Embryonic facial prominence (tissue), 1 donor: ENCODE measurements around the gene MRPL34.
A peak's percentile ranks its signal among the peaks of the same experiment; 100 is the strongest.
"Not testable (repeated sequence)": the region's sequence is repeated elsewhere in the genome, so short reads cannot be mapped to it uniquely, and the experiment has no call there.

ENCODE experiments used
- DNase-seq: peaks from one replicate; pipeline ENCODE4 v3.0.0-alpha.2; 2016; ENCODE audit errors: extremely low spot score

The MRPL34 gene

DNA sequence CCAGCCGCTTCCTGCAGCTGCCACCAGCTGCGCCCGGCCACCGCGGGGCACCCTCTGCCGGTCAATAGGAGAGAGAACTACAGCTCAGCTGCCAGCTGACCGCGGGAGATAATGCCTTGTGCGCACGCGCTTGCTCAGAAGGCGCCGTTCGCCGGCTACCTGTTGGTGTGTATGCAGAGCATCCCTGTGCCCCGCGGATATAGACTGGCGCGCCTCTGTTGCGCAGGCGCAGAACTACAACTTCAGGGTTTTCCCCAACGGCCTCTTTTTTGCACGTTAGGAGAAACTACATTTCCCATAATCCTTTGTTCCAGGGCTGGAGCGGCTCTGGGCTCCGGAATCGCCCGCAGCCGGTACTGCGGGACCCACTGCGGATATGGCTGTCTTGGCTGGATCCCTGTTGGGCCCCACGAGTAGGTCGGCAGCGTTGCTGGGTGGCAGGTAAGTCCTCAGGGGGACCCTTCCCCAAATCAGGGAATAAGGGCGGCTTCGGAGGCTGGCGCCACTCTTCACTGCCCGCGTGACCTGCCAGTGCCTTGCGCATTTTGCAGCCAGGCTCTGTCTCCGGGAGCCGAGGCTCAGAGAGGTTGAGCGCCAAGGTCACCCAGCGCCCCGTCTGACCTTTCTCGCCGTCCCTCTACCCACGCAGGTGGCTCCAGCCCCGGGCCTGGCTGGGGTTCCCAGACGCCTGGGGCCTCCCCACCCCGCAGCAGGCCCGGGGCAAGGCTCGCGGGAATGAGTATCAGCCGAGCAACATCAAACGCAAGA is at the start of gene MRPL34:
MRPL34 (plus strand) TSS at position 356 of the 768 bp plus-strand sequence; CDS start at position 377, 21 bp downstream.
- DNase-seq = peak; percentile 92

DNA sequence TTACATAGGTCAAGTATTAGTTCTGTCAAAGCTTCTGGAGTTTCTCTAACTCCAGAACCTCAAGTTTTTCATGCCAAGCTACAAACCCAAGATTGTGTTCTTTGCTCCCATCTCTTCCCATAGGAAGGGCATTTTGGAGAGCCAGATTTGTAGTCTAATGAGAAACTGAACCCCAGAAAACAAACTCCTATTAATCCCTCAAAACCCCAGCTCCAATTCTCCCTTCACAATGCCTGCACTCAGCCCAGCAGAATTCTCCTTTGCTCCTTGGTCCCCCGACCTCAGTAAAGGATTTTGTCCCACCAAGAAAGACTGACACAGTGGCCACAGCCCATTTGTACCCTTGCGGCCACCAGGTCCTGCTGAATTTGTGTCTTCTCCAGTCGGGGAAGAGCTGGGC is 49.5 kb upstream of the MRPL34 start:
- DNase-seq = no peak

DNA sequence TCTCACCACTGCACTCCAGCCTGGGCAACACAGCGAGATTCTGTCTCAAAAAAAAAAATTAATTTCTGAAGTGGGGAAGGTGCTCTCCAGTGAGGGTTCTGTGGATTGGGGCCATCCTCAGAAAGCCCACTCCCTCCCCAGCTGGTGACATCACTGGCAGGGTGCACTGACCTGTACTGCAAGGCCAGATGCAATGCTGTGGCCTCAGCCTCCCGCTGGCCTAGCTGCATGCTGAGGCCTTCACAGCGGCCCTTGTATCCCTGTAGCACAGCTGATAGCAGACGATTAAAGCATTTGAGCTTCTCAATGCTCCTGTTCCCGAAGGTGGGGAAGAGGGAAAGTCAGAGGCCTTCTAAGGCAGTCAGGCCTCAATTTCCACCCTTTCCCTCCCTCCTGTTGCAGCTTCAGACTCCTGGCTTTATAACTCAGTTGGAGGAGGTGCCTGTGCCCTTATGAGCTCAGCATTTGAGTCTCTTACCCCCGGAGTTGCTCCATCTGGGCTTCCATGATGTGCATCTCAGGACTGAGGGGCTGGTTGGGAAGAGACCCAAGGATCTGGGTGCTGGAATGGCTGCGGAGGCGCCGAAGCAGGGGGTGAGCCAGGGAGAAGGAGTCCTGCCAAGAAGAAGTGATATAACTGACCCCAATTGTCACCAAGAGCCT is 46.4 kb upstream of the MRPL34 start:
- no peak for DNase-seq

DNA sequence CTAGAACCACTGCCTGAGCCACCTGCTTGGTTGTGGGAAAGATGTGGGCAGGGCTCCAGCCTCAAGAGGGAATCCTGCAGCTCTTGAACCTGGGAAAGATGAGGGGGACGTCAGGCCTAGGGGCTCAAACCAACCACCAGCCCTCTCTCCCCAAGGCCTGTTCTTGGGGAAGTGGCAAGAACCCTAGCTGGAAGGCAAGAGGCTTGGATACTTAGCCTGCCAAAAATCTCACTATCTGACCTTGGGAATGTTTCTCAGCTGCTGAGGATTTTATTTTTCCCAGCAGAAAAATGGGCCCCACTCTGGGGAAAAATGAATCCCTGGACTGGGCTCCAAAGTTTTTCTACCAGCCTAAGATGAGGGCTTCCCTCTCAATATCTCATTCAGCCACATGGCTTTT is 45.7 kb upstream of the MRPL34 start:
- DNase-seq = no peak

DNA sequence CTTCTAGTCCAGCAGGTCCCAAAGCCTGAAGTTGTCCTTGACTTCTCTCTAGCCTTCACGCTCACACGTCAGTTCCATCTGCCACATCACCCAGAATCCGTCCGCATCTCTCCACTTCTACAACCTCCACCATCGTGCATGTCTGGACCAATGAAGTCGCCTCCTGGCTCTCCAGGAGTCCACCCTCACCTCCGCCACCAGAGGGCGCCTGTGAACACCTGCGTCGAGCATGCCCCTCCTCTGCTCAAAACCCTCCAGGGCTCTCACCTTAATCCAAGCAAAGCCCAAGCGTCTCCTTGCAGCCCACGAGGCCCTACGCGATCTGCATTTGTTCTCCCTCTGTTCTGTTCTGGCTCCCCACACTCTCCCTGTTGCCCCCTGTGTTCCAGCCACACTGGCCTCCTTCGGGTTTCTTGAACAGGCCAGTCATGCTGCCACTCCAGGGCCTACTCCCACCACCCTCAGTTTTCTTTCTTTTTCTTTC is 44.8 kb upstream of the MRPL34 start:
- DNase-seq = no peak

DNA sequence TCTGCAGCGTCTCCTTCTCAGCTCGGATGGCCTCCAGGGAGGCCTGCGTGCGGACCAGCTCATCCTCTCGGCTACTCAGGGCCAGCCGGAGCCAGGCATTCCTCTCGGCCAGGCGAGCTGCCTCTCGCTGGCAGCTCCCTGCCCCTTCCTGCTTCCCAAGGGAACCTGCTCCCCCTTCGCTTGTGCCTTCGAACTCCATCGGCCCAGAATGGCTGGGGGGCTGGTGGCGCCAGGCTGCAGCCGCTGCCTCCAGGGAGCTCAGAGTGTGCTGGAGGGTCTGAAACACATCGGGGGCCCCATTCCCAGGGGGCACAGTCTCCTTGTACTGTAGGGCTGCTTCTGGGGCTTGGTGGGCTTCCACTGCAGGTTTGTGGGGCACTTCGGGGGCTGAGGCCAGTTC is 43.1 kb upstream of the MRPL34 start:
- no peak for DNase-seq

DNA sequence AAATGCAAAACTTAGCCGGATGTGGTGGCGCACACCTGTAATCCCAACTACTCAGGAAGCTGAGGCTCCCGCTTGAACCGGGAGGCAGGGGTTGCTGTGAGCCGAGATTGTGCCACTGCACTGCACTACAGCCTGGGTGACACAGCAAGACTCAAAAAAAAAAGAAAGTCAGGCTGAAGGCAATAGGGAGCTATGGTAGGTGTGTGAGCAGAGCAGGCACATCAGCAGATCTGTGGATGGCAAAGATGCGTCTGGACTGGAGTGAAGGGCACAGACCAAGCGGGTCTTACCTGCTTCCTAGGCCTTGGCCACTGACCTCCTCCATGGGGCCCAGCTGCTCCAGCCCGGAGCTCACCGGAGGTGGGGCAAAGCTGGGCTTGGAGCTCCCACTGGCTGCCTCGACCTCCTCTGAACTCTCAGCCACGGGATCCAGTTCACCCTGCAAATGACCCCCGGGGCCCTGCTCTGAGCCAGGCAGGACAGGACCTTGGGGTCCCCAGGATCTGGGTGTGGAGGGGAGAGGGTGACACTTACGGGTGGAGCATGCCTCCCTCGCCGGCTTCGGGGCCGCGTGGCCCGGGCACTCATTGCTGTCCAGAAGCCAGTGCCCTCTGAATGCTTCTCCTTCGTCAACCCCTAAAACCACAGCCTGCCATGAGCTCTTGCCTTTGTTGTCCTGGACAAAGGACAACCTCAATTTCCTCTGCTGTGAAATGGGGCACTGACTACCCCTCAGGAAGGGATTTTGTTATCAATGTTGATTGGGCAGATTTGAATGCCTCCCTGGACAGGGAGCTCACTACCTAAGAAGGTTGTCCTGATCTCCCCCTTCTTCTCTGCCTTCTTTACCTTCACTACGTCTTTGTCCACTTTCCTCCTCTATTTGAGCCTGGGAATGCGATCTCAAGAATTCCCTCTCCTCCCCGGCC is 41.7 kb upstream of the MRPL34 start:
- no peak for DNase-seq

DNA sequence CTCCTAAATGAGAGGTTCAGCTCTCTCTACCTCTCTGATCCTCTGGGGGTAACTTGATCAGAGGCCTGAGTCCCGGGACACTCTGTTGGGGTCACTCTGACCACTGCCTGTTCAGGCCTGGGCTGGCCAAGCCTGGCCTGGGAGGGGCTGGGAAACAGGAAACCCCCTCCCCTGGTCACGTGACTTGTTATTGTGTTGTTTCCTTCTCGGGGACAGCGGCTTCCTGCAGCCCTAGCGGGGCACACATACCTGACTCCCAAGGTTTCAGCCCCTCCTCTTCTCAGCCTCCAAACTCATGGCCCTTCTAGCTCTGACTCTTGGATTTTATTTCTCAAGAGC is 41.1 kb upstream of the MRPL34 start, which contains the start of gene USHBP1:
USHBP1 (minus strand) TSS at position 105 of the 339 bp plus-strand sequence. CDS start 446 bp downstream, outside the sequence.
- no peak for DNase-seq

DNA sequence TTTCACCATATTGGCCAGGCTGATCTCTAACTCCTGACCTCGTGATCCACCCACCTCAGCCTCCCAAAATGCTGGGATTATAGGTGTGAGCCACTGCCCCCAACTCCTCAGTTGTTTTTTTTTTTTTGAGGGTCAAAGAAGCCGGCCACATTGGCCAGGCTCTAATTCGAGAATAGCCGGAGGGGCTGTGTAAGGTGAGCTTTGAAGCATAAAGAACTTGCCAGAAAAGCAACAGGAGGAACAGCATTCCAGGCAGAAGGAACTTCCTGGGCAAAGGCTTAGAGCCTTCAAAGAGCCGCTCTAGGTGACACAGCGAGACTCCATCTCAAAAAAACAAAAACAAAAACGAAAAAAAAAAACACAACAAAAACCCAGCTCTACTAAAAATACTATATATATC is 39.6 kb upstream of the MRPL34 start:
- no peak for DNase-seq

DNA sequence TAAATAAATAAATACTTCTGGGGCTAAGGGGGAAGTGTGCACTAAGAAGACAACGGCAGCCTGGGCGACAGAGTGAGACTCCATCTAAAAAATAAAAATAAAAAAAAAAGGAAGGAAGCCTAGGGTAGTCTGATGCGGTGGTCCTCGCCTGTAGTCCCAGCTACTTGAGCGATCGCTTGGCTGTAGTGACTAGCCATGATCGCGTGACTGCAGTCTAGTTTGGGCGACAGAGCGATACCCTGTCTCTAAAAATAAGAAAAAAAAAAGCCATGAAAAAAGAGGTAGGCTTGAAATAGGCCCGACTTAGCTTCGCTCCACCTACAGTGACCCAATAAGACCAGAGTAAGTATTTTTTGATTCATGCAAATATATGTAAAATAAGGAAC is 39.1 kb upstream of the MRPL34 start:
- no peak for DNase-seq

DNA sequence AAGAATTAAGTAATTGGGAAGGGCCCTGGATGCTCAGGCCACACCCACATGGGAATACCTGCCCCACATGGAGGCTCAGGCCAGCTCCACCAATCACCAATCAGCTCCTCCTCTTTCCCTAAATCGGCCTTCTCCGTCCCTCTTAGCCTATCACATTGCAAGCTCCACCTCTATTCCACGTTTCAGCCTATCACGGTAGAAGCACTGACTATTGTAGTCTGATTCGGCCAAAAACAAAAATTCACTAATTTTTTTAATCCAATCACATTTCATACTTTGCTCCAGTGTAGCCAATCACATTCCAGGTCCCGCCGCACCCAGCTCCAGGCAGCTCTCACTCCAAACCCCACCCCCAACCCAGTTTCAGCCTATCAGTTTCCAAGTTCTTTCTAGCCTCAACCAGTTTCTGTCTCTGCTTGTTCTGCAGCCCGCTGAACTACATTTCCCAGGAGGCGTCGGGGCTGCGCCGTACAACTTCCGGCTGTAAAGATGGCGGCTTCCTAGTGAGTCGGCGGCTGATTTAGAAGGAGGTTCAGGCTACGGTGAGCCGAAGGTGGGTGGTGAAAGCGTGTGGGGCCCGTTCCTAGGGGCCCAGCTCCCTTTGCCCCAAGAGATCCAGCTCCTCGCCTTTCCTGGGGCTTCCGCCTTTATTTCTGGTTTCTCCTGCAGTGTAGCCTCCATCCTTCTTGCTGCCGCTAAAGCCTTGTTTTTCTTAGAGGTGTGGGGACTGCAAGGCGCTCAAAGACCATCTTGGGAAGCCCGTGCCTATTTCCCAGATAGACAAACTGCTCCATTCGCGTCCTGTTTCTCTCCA is 38.5 kb upstream of the MRPL34 start, which contains the start of gene BABAM1:
BABAM1 (plus strand) TSS at position 469 of the 814 bp plus-strand sequence. CDS start 1,364 bp downstream, outside the sequence.
- DNase-seq = peak; percentile 96

DNA sequence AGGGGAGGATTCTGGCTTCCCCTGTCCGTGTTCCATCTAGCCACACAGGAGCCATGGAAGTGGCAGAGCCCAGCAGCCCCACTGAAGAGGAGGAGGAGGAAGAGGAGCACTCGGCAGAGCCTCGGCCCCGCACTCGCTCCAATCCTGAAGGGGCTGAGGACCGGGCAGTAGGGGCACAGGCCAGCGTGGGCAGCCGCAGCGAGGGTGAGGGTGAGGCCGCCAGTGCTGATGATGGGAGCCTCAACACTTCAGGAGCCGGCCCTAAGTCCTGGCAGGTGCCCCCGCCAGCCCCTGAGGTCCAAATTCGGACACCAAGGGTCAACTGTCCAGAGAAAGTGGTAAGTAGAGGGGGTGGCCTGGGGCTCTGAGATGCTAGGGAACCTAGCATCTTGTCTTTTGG is 36.9 kb upstream of the MRPL34 start:
- no peak for DNase-seq

DNA sequence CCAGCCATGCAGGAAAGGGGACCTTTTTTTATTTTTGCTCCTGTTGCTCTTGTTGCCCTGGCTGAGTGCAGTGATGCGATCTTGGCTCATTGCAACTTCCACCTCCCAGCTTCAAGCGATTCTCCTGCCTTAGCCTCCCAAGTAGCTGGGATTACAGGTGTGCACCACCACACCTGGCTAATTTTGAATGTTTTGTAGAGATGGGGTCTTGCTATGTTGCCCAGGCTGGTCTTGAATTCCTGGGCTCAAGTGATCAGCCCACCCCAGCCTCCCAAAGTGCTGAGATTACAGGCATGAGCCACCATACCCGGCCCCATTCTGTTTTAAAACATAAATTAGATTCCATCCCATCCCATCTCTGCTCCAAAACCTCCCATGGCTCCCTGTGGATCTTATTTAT is 30.8 kb upstream of the MRPL34 start:
- not testable (repeated sequence) for DNase-seq

DNA sequence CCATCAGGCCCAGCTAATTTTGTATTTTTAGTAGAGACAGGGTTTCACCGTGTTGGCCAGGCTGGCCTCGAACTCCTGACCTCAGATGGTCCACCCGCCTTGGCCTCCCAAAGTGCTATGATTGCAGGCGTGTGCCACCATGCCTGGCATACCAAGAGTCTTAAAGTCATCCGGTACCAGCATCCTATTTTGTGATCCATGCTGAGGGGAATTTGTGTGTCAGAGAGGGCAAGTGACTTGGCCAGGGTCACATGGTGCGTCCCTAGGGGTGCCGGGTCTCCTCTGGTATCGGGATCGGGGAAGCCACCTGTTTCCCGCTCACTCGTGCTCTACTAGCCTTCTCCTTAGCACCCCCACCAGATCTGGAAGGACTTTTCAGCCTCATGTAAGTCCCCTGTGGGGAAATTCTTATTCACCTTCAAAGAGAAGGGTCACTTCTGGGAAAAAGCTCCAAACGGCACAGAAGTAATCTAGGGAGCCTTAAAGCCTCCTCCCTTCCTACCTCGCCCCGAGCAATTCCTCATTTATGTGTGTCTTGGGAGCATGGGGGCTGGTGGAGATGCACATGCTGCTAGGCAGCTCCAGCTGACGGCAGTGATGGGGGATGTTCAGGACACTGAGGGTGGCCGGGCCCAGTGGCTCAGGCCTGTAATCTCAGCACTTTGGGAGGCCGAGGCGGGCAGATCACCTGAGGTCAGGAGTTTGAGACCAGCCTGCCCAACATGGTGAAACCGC is 30.1 kb upstream of the MRPL34 start:
- DNase-seq = no peak

DNA sequence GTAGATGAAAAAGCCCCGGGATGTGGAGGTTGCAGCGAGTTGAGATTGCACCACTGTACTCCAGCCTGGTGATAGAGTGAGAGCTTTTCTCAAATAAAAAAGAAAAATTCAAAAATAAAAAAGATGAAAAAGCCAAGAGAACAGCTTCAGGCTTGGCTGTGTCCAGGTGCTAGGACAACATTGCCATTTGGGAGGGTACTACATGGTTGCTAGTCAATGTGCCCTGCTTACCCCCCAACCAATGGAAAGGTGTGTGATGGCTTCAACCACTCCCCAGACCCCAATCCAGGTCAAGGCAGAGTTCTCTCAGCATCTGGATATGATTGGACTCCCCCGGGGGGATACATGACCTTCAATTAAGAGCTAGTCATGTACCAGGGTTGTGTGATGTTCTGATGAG is 26.2 kb upstream of the MRPL34 start:
- no peak for DNase-seq

DNA sequence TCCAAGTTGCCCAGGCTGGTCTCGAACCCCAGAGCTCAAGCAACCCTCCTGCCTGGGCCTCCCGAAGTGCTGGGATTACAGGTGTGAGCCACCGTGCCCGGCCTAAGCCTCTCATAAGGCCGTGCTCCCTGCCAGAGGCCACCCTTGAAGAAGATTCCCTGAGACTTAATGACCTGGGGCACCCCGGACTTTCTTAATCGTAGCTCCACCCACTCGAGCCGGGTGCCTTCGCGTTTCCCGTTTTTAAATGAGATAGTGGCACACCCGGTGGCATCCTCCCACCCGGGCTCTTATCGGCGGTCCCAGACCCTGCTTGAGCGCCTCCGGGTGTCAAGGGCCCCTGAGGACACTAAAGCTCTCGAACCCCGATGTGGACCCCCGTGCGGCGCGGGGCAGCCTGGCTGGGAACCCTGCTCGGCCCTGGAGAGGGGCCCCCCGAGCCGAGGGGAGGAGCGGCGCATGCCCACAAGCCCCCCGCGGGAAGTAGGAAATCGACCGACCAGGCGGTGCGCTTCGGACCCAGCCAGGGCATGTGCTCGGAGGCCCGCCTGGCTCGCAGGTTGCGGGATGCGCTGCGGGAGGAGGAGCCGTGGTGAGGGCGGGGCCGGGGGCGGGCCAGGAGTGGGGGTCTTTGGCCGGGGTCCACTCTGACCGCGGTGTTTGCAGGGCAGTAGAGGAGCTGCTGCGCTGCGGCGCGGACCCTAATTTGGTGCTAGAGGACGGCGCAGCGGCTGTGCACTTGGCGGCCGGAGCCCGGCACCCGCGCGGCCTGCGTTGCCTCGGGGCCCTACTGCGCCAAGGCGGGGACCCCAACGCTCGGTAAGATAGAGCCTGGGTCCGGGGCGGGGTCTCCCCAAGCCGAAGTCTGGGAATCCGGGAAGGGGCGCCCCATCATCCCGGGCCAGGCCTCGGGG is 24.0 kb upstream of the MRPL34 start, which contains the start of gene ANKLE1:
ANKLE1 (plus strand) TSS at position 511 of the 914 bp plus-strand sequence; CDS start at position 531, 20 bp downstream.
- no peak for DNase-seq

DNA sequence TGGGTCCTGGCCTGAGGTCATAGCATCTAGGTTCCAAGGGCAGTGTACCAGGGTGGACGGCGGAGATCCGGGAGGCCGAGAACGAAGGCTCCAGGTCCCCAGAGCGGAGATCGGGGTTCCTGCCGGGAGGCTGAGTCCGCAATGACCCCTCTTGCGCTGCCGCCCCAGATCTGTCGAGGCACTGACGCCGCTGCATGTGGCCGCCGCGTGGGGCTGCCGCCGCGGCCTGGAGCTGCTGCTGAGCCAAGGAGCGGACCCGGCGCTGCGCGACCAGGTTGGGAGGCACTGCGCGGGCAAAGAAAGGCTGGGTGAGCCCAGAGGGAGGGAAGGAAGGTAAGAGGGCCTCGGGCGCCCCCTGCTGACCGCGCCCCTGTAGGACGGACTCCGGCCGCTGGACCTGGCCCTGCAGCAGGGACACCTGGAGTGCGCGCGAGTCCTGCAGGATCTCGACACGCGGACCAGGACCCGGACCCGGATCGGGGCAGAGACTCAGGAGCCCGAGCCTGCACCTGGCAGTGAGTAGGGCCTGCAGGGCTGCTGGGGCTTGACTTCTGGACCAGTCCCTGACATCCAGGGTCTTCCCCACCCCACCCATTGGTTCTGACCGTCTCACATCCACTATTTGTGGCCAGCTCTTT is 23.1 kb upstream of the MRPL34 start:
- no peak for DNase-seq

DNA sequence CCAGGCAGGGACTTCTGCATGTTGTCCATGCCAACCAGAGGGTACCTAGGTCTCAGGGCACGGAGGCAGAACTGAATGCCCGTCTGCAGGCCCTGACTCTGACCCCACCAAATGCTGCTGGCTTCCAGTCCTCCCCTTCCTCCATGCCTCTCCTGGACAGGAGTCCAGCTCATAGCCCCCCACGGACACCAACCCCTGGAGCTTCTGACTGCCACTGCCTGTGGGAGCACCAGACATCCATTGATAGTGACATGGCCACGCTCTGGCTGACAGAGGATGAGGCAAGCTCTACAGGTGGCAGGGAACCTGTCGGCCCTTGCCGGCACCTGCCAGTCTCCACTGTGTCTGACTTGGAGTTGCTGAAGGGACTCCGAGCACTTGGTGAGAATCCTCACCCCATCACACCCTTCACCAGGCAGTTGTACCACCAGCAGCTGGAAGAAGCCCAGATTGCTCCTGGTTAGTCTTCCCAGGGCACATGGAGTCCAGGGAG is 22.1 kb upstream of the MRPL34 start:
- no peak for DNase-seq
